Measurements from ENCODE around the gene CAPNS1.

CAPNS1 gene

GRCh38 chr19:36106991-36107390 lies 32.9 kb upstream of the CAPNS1 start:
- H3K4me3 ChIP-seq (ENCODE audit: control insufficient read depth, low read depth, low read length) = no peak overlapping the region
- DNase-seq (ENCODE audit: low read depth) = no peak
- no peak for TF ChIP-seq CTCF (conservative IDR thresholded peaks at IDR 0.05; ENCODE audit: control insufficient read depth, insufficient read depth, low read depth, low read length)

- H3K4me3 ChIP-seq (ENCODE audit: control insufficient read depth, low read depth, low read length) = no peak overlapping the region
- DNase-seq (ENCODE audit: low read depth) = no peak
- TF ChIP-seq CTCF (conservative IDR thresholded peaks at IDR 0.05; ENCODE audit: control insufficient read depth, insufficient read depth, low read depth, low read length) = no peak
Observed at GRCh38 chr19:36108684-36109083, 31.2 kb upstream of the CAPNS1 start.

- no peak within 1 kb of the TSS for H3K4me3 ChIP-seq (ENCODE audit: control insufficient read depth, low read depth, low read length)
- no peak for DNase-seq (ENCODE audit: low read depth)
- TF ChIP-seq CTCF (conservative IDR thresholded peaks at IDR 0.05; ENCODE audit: control insufficient read depth, insufficient read depth, low read depth, low read length) = no peak
Observed at GRCh38 chr19:36110487-36111199, 29.2 kb upstream of the CAPNS1 start, which contains the start of gene OVOL3. Gene OVOL3 (plus strand): TSS chr19:36111143. CDS start chr19:36111203, 60 bp downstream.

GRCh38 chr19:36111200-36111539 lies 28.7 kb upstream of the CAPNS1 start:
- TF ChIP-seq CTCF (conservative IDR thresholded peaks at IDR 0.05; ENCODE audit: control insufficient read depth, insufficient read depth, low read depth, low read length) = no peak
- DNase-seq (ENCODE audit: low read depth) = no peak
- H3K4me3 ChIP-seq (ENCODE audit: control insufficient read depth, low read depth, low read length) = no peak overlapping the region

GRCh38 chr19:36112678-36113077 lies 27.2 kb upstream of the CAPNS1 start:
- no peak for DNase-seq (ENCODE audit: low read depth)
- no peak overlapping the region for H3K4me3 ChIP-seq (ENCODE audit: control insufficient read depth, low read depth, low read length)
- TF ChIP-seq CTCF (conservative IDR thresholded peaks at IDR 0.05; ENCODE audit: control insufficient read depth, insufficient read depth, low read depth, low read length) = no peak

- TF ChIP-seq CTCF (conservative IDR thresholded peaks at IDR 0.05; ENCODE audit: control insufficient read depth, insufficient read depth, low read depth, low read length) = no peak
- no peak for DNase-seq (ENCODE audit: low read depth)
- H3K4me3 ChIP-seq (ENCODE audit: control insufficient read depth, low read depth, low read length) = peak overlapping the region; percentile 92
Observed at GRCh38 chr19:36113425-36113824, 26.4 kb upstream of the CAPNS1 start.
